SJCRH30 (cell line): ENCODE data around the gene CST2. TPM values are rescaled to one million over a fixed set of nuclear protein-coding genes. Genes with fewer than 3 reads are reported as not detected.
"Not testable (repeated sequence)": the region's sequence is repeated elsewhere in the genome, so short reads cannot be mapped to it uniquely, and the experiment has no call there.

ENCODE experiments used
- DNase-seq, 2 experiments: peaks; one replicate each; pipeline ENCODE4 v3.0.0-alpha.2; 2015 to 2020
- H3K27ac ChIP-seq: fragments of 250-450 bp; sonication (Bioruptor Pico); 2 replicates; pipeline ENCODE4 v1.5.1; 2020; ENCODE audit warnings: mild to moderate bottlenecking, moderate library complexity
- H3K27me3 ChIP-seq: fragments of 250-450 bp; sonication (Bioruptor Pico); 2 replicates; pipeline ENCODE4 v1.5.1; 2020; ENCODE audit warnings: mild to moderate bottlenecking, moderate library complexity
- H3K36me3 ChIP-seq: fragments of 250-450 bp; sonication (Bioruptor Pico); 2 replicates; pipeline ENCODE4 v1.5.1; 2020; ENCODE audit warnings: mild to moderate bottlenecking, moderate library complexity
- H3K4me1 ChIP-seq: fragments of 250-450 bp; sonication (Bioruptor Pico); 2 replicates; pipeline ENCODE4 v1.5.1; 2020; ENCODE audit warnings: mild to moderate bottlenecking, moderate library complexity
- H3K4me3 ChIP-seq: fragments of 250-450 bp; sonication (Bioruptor Pico); 2 replicates; pipeline ENCODE4 v1.5.1; 2020; ENCODE audit warnings: mild to moderate bottlenecking, moderate library complexity
- H3K9me3 ChIP-seq: fragments of 250-450 bp; sonication (Bioruptor Pico); replicated peaks from 2 replicates; pipeline ENCODE4 v1.5.1; 2020; ENCODE audit warnings: mild to moderate bottlenecking, moderate library complexity
- total RNA-seq: library from RNA; depleted of rRNA; stranded (reverse); fragments of >200 nt; shearing (Covaris generic); gene quantifications from 2 replicates; pipeline ENCODE4 v1.2.3, GENCODE V29; 2014

Gene CST2
- total RNA-seq, 1 experiment from 2014 or later, result not detected

- H3K9me3 ChIP-seq, result no peaks in the 10 kb centered on the region
- H3K4me1 ChIP-seq, result no peaks in the 10 kb centered on the region
- no peaks in the 10 kb centered on the region for H3K36me3 ChIP-seq
- no peak overlapping the region for H3K27ac ChIP-seq
- no peak for DNase-seq
- H3K4me3 ChIP-seq, result no peak overlapping the region
- no peaks in the 10 kb centered on the region for H3K27me3 ChIP-seq
Observed at GRCh38 chr20:23832775-23833513, 6.4 kb upstream of the CST2 start.

DNA sequence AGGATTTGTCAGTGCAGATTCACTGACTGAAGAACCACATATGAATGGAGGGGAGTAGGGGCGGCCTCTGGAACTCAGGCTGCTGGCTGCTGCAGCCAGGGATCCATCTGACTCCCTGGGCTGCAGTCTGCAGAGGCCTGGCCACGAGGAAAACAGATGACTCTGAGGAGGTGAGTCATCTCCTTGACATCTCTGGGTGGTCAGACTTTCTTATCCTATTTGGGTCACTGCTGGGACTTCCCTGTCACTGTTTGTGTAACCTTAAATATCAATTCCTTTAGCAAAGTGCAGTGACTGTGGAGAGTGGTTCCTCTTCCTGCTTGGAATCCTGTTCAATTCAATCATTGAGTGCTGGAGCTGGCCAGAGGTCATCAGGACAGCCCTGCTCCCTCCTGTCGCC lies 5.4 kb upstream of the CST2 start:
- H3K27me3 ChIP-seq, DNase-seq, H3K36me3 ChIP-seq, H3K9me3 ChIP-seq, H3K4me1 ChIP-seq, H3K27ac ChIP-seq, H3K4me3 ChIP-seq: not testable (repeated sequence)

- no peaks in the 10 kb centered on the region for H3K36me3 ChIP-seq
- DNase-seq, result no peak
- H3K4me1 ChIP-seq, result no peaks in the 10 kb centered on the region
- no peak overlapping the region for H3K4me3 ChIP-seq
- no peaks in the 10 kb centered on the region for H3K27me3 ChIP-seq
- H3K9me3 ChIP-seq, result no peaks in the 10 kb centered on the region
- H3K27ac ChIP-seq, result no peak overlapping the region
Observed at GRCh38 chr20:23823621-23824324, 2.8 kb downstream of the CST2 start.

GRCh38 chr20:23823111-23823510 lies 3.4 kb downstream of the CST2 start:
- Histone ChIP-seq H3K36me3 (no peaks in the 10 kb centered on the region), H3K27ac (no peak overlapping the region), H3K4me1 (no peaks in the 10 kb centered on the region), H3K9me3 (no peaks in the 10 kb centered on the region), H3K27me3 (no peaks in the 10 kb centered on the region), H3K4me3 (no peak overlapping the region)
- no peak for DNase-seq

DNA sequence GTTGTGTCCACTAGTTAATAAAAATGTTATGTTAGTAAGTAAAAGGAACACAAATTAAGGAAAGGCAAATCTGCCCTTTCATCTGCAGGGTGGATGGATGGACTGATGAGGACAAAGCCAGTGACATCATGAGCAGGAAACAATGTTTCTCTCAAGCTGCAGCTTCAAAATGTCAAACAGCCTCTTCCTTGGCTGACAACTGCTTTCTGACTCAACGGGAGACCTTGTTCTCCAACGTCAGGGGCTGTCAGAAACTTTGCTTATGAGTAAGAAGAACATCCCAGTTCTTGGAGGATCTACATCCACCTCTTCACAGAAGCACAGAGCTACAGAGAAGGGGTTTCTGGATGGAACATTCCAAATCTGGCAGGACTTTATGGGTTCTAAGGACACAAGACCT lies 6.0 kb downstream of the CST2 start:
- no peaks in the 10 kb centered on the region for H3K36me3 ChIP-seq
- H3K9me3 ChIP-seq, result no peaks in the 10 kb centered on the region
- H3K4me3 ChIP-seq, result no peak overlapping the region
- no peak overlapping the region for H3K27ac ChIP-seq
- DNase-seq, result no peak
- no peaks in the 10 kb centered on the region for H3K4me1 ChIP-seq
- H3K27me3 ChIP-seq, result no peaks in the 10 kb centered on the region

- H3K27ac ChIP-seq, H3K36me3 ChIP-seq, H3K27me3 ChIP-seq, H3K9me3 ChIP-seq, DNase-seq, H3K4me1 ChIP-seq, H3K4me3 ChIP-seq: not testable (repeated sequence)
Observed at GRCh38 chr20:23811559-23811958, 15.0 kb downstream of the CST2 start.

DNA sequence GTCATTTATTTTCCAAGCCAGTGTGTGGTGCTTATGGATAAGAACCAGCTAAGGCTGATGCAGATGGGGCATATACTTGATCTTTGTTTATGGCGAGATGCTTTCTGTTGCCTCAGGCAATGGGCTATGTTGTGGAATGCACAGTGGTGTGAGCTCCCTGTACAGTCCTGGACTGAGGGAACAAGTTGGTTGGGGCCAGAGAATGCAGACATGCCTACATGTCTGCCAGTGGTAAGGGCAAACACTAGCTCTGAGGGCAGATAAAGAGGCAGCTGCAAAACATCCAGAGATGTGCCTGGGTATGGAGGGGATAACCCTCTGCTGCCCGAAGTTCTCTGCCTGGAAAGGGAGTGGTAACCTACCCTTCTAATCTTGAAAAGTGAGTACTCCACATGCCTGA lies 16.2 kb downstream of the CST2 start:
- not testable (repeated sequence) for H3K4me1 ChIP-seq, H3K9me3 ChIP-seq, H3K36me3 ChIP-seq, H3K27ac ChIP-seq, H3K27me3 ChIP-seq, DNase-seq, H3K4me3 ChIP-seq

GRCh38 chr20:23800865-23801264 lies 25.7 kb downstream of the CST2 start:
- no peak overlapping the region for H3K27ac ChIP-seq
- H3K27me3 ChIP-seq, result no peaks in the 10 kb centered on the region
- no peaks in the 10 kb centered on the region for H3K4me1 ChIP-seq
- no peaks in the 10 kb centered on the region for H3K36me3 ChIP-seq
- no peaks in the 10 kb centered on the region for H3K9me3 ChIP-seq
- DNase-seq, result no peak
- no peak overlapping the region for H3K4me3 ChIP-seq

DNA sequence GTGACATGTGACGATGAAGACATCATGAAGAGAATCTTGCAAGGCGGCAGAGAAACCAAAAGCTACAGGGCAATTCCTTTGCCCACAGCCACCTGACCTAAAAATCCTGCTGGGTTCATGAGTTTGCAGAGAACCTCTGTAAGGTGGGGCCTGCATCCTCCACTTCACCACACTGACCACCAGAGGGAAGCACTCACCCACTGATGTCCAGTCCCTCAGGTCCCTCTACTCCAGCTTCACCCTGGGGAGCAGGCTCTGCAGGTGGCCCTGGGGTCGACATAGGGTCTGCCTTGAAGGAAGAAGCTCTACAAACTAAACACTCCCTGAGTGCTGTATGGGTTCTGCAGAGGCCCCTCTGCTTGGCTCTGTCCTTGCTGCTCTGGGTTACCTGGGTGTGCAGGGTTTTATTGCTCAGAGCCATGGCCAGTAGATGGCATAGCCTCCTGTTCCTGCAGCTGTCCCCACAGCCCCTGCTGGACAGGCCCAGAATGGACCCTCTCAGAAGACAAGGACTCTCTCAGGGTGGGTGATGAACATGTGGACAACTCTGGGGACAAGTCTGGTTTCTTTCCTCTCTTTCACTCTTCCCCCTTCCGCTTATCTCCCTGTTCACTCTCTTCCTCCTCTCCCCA lies 27.2 kb downstream of the CST2 start:
- not testable (repeated sequence) for H3K4me1 ChIP-seq, H3K27ac ChIP-seq, H3K27me3 ChIP-seq, H3K4me3 ChIP-seq, H3K36me3 ChIP-seq, H3K9me3 ChIP-seq
- peak; percentile 44 to 53 for DNase-seq

GRCh38 chr20:23795526-23795925 lies 31.0 kb downstream of the CST2 start:
- Histone ChIP-seq H3K27ac (no peak overlapping the region), H3K4me1 (no peaks in the 10 kb centered on the region), H3K4me3 (no peak overlapping the region), H3K9me3 (no peaks in the 10 kb centered on the region), H3K27me3 (no peaks in the 10 kb centered on the region), H3K36me3 (no peaks in the 10 kb centered on the region)
- DNase-seq, result no peak

DNA sequence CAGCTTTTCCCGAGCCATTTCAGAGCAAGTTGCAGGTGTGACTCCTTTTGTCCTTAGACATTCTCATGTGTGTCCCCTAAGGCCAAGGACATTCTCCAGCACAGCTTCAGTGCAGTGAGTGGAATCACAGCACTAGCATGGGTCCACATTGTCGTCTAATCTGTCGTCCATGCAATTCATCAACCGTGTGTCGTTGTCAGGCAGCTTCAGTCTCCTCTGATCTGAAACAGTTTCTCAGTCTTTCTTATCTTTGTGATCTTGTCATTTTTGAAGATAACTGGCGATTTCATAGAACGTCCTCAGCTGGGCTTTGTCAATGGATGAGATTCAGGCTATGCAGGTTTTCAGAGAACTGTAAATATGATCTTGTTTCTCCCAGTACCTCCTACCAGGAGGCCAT lies 31.7 kb downstream of the CST2 start:
- Histone ChIP-seq H3K4me3 (no peak overlapping the region), H3K4me1 (no peaks in the 10 kb centered on the region), H3K9me3 (no peaks in the 10 kb centered on the region), H3K27me3 (no peaks in the 10 kb centered on the region), H3K27ac (no peak overlapping the region), H3K36me3 (no peaks in the 10 kb centered on the region)
- DNase-seq, result no peak

GRCh38 chr20:23794065-23794464 lies 32.5 kb downstream of the CST2 start:
- Histone ChIP-seq H3K36me3 (no peaks in the 10 kb centered on the region), H3K4me3 (no peak overlapping the region), H3K4me1 (no peaks in the 10 kb centered on the region), H3K27ac (no peak overlapping the region), H3K27me3 (no peaks in the 10 kb centered on the region), H3K9me3 (no peaks in the 10 kb centered on the region)
- DNase-seq, result no peak

- no peak overlapping the region for H3K4me3 ChIP-seq
- H3K36me3 ChIP-seq, result no peaks in the 10 kb centered on the region
- H3K27me3 ChIP-seq, result no peaks in the 10 kb centered on the region
- H3K27ac ChIP-seq, result no peak overlapping the region
- DNase-seq, result no peak
- no peaks in the 10 kb centered on the region for H3K4me1 ChIP-seq
- H3K9me3 ChIP-seq, result no peaks in the 10 kb centered on the region
Observed at GRCh38 chr20:23783447-23783846, 43.1 kb downstream of the CST2 start.

GRCh38 chr20:23782366-23782983 lies 44.1 kb downstream of the CST2 start:
- Histone ChIP-seq H3K27me3 (no peaks in the 10 kb centered on the region), H3K36me3 (no peaks in the 10 kb centered on the region), H3K4me1 (no peaks in the 10 kb centered on the region), H3K9me3 (no peaks in the 10 kb centered on the region), H3K27ac (no peak overlapping the region), H3K4me3 (no peak overlapping the region)
- DNase-seq, result peak; percentile 38 to 62

- not testable (repeated sequence) for H3K9me3 ChIP-seq, H3K36me3 ChIP-seq, DNase-seq, H3K4me1 ChIP-seq, H3K4me3 ChIP-seq, H3K27ac ChIP-seq, H3K27me3 ChIP-seq
Observed at GRCh38 chr20:23778676-23779075, 47.9 kb downstream of the CST2 start.
